AG10803 (cell line): Measurements from ENCODE around the gene WDTC1.

Source experiments
- DNase-seq: peaks from one replicate; pipeline ENCODE4 v3.0.0; 2010; ENCODE audit warnings: low read depth
- H3K4me3 ChIP-seq: 2 replicates; pipeline ENCODE4 v1.5.1; 2011; ENCODE audit warnings: mild to moderate bottlenecking, low read length, control low read depth
- CTCF ChIP-seq: conservative IDR thresholded peaks from 2 replicates; pipeline ENCODE4 v1.5.1; 2011; ENCODE audit warnings: mild to moderate bottlenecking, low read length, control low read depth, inconsistent platforms

The WDTC1 gene

GRCh38 chr1:27343639-27344025, 109.2 kb downstream of the WDTC1 start:
- peak; percentile 20 for DNase-seq
- no peak overlapping the region for H3K4me3 ChIP-seq
- TF ChIP-seq CTCF: no peak

DNA sequence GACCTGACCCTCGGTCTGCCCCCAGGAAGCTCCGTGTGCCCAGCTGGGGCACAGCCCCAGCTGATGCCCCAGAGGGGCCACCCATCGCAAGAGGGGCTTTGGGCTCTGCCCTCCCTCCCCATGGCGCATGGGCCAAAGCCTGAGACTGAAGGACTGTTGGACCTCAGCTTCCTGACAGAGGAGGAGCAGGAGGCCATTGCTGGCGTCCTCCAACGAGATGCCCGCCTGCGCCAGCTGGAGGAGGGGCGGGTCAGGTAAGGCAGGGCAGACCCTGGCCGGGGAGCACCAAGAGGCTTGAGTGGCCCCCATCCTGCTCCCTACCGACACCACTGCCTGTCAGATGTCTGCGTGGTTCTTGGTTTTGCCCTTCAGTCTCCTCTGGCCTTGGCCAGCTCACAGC, 110.8 kb downstream of the WDTC1 start:
- DNase-seq: no peak
- H3K4me3 ChIP-seq: no peak overlapping the region
- TF ChIP-seq CTCF: no peak

GRCh38 chr1:27346357-27346756, 111.9 kb downstream of the WDTC1 start:
- DNase-seq: no peak
- TF ChIP-seq CTCF: no peak
- H3K4me3 ChIP-seq: no peak overlapping the region

- DNase-seq: no peak
- TF ChIP-seq CTCF: no peak
- no peak overlapping the region for H3K4me3 ChIP-seq
Observed at GRCh38 chr1:27346991-27347624, 112.7 kb downstream of the WDTC1 start.

- no peak for TF ChIP-seq CTCF
- no peak for DNase-seq
- peak overlapping the region; percentile 31 for H3K4me3 ChIP-seq
Observed at GRCh38 chr1:27348861-27349783, 114.7 kb downstream of the WDTC1 start.

GRCh38 chr1:27349784-27350662, 115.6 kb downstream of the WDTC1 start:
- peak overlapping the region; percentile 31 for H3K4me3 ChIP-seq
- no peak for TF ChIP-seq CTCF
- DNase-seq: peak; percentile 55
